NCI-H1694 treated with DMSO at 0.1 percent for 48 hours (cell line): Measurements from ENCODE around the gene OSBPL10.

Experiments
- DNase-seq: peaks from one replicate; lab custom pipeline; 2025; lab: John Stamatoyannopoulos, UW

The OSBPL10 gene

DNA sequence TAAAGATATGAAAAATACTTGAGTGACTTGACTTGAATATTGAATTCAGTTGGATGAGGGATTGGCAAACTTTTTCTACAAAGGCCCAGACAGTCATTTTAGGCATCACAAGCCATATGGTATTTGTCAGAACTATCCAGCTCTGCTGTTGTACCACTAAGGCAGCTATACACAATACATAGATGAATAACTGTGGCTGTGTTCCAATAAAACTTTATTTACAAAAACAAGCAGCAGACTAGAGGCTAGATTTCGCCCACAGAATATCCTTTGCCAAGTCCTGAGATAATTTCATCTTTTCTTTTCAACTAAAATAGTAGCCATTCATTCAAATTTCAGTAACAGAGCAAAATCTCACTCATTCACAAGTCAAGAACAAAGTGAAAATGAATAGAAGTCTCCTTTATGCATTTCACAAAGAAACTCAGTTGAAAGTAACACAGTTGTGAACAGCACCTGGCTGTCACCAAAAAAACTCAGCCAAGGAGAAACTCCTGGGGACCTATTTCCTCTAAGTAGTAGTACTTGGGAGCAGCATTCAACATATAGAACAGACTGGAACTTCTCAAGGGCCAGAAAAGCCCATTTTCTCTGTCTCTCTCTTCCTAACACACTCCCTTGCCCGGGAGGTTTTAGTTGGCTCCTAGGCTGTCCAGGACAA lies 56.3 kb downstream of the OSBPL10 start:
- no peak for DNase-seq

DNA sequence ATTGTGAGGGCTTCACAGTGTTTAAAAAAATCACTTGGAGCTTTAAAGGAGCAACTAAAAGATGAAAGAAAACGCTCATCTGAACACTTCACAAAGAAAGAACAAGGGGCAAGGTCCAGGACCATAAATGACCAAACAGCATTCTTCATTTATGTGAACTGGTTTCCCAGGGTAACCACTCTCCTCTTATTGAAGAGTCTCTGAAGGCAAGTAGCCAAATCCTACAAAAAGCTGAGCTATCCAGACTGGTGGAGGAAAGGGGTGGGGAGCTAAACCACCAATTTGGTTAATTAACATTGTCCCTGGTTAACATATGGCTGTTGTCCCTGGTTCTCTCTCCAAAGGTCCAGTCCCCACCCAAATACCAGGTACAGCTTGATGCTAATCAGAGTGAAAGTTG lies 58.1 kb downstream of the OSBPL10 start:
- no peak for DNase-seq

- DNase-seq: no peak
These were observed 59.2 kb downstream of the OSBPL10 start for GRCh38 chr3:31921837-31922236.

- no peak for DNase-seq
These were observed 60.8 kb downstream of the OSBPL10 start for GRCh38 chr3:31920310-31920709.

- DNase-seq: no peak
These were observed 61.5 kb downstream of the OSBPL10 start for GRCh38 chr3:31919528-31919927.

DNA sequence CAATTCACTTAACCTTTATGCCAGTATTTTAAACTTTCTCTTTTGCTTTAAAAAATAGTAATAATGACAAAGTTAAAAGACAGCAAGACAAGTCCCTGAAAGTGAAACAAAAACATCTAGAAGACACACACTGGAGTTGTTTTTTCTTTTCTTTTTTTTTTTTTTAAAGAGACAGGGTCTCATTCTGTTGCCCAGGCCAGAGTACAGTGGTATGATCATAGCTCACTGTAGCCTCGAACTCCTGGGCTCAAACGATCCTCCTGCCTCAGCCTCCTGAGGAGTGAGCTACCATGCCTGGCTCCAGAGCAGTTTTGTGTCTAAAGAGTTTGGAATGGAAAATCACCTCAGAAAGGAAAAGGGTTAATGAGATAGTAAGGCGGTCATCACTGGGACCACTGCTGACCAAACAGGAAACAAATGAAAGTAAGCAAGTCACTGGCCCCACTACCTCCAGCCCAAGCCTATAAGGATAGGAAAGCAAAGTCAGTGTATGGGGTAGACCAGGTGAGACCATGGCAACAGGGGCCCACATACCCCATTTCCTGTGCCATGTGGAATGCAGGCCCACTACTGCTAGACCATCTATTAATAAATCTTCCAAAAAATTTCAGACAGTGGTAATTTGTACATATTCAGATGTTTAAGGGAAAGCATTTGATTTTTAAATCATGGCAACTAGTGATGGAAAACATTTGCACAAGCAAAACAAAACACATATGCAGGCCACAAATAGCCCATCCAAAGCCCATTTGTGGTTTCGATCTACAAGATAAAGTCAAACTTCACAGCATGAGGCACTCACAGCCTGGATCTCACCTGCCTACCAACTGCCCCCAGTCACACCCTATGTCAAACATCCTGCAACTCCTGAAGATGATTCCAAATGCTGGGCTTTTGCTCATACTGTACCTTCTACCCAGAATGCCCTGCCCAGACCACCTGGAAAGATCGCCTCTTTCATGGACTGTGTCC lies 62.6 kb downstream of the OSBPL10 start:
- DNase-seq: no peak

- no peak for DNase-seq
These were observed 63.6 kb downstream of the OSBPL10 start for GRCh38 chr3:31917303-31918005.

GRCh38 chr3:31911643-31912042 lies 69.4 kb downstream of the OSBPL10 start:
- no peak for DNase-seq

GRCh38 chr3:31911124-31911523 lies 69.9 kb downstream of the OSBPL10 start:
- no peak for DNase-seq

GRCh38 chr3:31909455-31909854 lies 71.6 kb downstream of the OSBPL10 start:
- DNase-seq: no peak

GRCh38 chr3:31908391-31909097 lies 72.5 kb downstream of the OSBPL10 start:
- no peak for DNase-seq

GRCh38 chr3:31906182-31906581 lies 74.9 kb downstream of the OSBPL10 start:
- no peak for DNase-seq

DNA sequence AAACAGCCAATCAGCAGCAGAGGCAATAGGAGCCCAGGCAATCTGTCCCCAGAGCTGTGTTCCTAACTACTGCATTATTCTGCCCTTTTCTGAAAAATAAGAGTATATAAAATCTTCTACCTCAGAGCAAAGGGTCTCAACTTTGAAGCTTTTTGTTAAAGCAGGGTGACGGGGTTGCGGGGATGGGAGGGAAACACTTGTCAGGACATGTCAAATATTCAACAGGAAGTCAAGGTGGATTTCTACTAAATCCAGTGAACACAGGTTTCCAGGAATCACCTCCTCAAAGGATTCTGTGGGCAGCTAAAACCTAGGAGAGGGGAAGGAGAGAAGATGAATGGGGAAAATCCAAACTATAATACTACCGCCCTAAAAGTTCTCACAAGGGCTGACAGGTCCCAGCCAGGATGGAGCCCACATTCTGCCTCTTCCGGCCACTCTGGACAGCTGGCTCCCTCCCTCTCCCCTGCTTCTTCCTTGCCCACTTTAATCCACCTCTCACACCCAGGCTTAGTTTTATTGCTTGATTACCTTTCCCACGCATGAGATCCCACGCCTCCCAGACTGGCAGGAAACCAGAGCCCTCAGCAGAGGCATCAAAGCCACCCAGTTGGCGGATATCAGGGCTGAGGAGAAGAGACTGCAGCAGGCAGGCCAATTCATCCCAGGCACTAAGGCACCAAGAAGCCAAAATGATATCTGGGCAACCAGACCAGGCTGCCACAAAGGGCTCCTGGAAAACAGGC lies 77.2 kb downstream of the OSBPL10 start:
- no peak for DNase-seq

GRCh38 chr3:31900583-31900982 lies 80.5 kb downstream of the OSBPL10 start:
- no peak for DNase-seq

DNA sequence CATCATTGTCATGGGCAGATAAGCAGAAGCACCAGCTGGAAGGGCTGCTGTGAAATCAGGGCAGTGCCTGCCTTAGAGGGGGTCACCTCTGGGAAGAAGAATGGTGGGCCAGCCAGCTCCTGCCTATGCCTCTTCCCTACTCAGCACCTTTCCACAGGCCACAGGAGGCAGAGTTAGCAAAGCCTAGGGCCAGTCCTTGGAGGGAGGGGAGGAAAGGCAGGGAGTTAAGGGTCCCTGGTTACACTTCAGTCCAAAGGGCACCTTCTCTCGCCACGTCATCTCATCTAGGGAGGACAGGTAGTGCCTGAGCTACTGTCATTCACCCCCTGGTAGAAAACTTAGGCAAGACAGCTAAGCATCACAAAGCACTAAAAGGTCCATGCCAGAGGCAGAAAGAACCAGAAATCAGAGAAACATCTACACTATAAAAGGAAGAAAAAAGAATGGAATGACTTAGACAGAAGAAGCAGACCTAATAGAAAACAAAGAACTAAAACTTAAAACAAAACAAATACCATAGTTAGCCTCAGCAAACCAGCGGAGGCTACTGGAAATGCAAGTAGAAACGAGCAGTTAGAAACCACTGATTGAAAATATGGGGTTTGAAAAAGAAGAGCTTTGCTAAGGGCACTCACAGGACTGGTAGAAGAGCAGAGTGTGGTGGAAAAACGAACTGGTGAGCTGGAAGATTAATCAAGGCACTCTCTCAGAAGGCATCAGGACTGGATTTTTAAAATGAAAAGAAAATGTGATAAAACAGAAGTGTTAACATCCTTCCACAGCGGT lies 84.2 kb downstream of the OSBPL10 start:
- DNase-seq: no peak

- DNase-seq: no peak
These were observed 85.0 kb downstream of the OSBPL10 start for GRCh38 chr3:31896026-31896425.

GRCh38 chr3:31895471-31895870 lies 85.6 kb downstream of the OSBPL10 start:
- DNase-seq: no peak

- DNase-seq: no peak
These were observed 88.0 kb downstream of the OSBPL10 start for GRCh38 chr3:31892916-31893573.

- DNase-seq: no peak
These were observed 88.6 kb downstream of the OSBPL10 start for GRCh38 chr3:31892500-31892899.

GRCh38 chr3:31891876-31892455 lies 89.1 kb downstream of the OSBPL10 start:
- no peak for DNase-seq
